ENCODE results near the gene STAM.

Gene STAM

DNA sequence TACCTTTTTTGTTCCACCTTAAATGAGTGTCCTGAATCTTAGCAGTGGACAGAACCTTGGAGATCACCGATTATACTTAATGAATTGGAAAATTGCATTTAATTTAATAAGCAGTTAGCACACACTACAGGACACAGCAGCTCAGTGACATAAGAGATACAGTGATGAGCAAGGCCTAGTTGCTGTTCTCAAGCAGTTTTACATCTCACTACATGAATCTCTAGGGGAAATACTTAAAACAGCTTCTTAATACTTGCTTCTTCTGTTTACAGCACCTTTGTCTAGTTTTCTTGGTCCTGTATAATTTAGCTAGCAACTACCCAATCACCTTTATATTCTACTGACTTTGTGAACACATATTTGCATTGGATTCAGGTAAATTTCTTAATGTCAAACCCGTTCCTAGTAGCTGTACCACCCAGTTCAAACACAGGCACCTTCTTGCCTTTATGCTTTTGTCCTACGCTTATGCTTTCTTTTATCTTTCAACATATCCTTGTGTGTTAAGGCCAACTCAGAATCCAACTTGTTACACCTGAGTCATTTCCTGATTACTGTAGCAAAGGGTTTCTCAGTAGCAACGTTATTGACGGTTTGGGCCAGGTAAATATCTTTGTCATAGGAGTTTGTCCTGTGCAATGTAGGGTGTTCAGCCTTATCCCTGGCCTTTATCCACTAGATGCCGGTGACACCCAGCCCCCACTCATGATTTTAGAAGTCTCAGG lies 1.8 kb downstream of the STAM start:
- Histone ChIP-seq H3K36me3 (replicated peaks; ENCODE audit: insufficient read depth, low read length) (no peaks in the 10 kb centered on the region), H2AFZ (ENCODE audit: low read length) (no peak overlapping the region), H3K9me2 (replicated peaks; ENCODE audit: insufficient read depth, low read length) (no peaks in the 10 kb centered on the region), H3K4me2 (ENCODE audit: low read depth, low read length) (peak overlapping the region; percentile 73), H3K27ac (ENCODE audit: low read length) (no peak overlapping the region), H3K79me2 (ENCODE audit: low read length) (peaks cover 81% of the 10 kb centered on the region), H4K20me1 (ENCODE audit: insufficient read depth, low read length) (no peaks in the 10 kb centered on the region), H3K9me3 (replicated peaks; ENCODE audit: insufficient read depth, low read length) (no peaks in the 10 kb centered on the region), H3K27me3 (replicated peaks; ENCODE audit: insufficient read depth, low read length) (no peaks in the 10 kb centered on the region), H3K9ac (ENCODE audit: low read length) (no peak overlapping the region), H3K4me3 (ENCODE audit: low read length) (peak overlapping the region; percentile 98), H3K4me1 (ENCODE audit: low read length) (peaks cover 13% of the 10 kb centered on the region), H3F3A (ENCODE audit: insufficient read depth, low read length) (peaks cover 4% of the 10 kb centered on the region; the same call in 1 of the 2 replicates)
- DNase-seq, result no peak
- TF ChIP-seq EZH2 (optimal IDR thresholded peaks at IDR 0.05; ENCODE audit: low read depth, low read length) (no peak), EZH2phosphoT487 (IDR thresholded peaks at IDR 0.05; ENCODE audit: low read length) (no peak)
- TF ChIP-seq, protein P1, sequence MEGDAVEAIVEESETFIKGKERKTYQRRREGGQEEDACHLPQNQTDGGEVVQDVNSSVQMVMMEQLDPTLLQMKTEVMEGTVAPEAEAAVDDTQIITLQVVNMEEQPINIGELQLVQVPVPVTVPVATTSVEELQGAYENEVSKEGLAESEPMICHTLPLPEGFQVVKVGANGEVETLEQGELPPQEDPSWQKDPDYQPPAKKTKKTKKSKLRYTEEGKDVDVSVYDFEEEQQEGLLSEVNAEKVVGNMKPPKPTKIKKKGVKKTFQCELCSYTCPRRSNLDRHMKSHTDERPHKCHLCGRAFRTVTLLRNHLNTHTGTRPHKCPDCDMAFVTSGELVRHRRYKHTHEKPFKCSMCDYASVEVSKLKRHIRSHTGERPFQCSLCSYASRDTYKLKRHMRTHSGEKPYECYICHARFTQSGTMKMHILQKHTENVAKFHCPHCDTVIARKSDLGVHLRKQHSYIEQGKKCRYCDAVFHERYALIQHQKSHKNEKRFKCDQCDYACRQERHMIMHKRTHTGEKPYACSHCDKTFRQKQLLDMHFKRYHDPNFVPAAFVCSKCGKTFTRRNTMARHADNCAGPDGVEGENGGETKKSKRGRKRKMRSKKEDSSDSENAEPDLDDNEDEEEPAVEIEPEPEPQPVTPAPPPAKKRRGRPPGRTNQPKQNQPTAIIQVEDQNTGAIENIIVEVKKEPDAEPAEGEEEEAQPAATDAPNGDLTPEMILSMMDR (IDR thresholded peaks at IDR 0.05; ENCODE audit: low read length), result no peak

DNA sequence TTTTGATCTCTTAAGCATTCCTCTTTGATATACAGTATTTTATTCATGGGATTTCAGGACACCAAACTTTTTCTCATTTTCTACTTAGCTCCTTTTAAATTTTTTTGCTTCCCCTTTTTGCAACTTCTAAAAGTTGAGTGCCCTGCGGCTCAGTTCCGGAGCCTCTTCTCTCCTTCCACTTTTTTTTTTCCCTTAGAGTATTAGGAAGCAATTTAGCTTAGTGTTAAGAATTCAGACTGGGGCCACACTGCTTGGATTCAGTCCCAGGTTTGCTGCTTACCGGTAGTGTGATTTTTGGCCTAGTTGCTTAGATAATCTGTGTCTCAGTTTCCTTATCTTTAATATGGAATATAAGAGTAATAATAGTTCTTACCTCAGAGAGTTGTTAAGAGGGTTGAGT lies 3.4 kb downstream of the STAM start:
- H3K79me2 ChIP-seq (ENCODE audit: low read length), result peaks cover 96% of the 10 kb centered on the region
- no peaks in the 10 kb centered on the region for H3K9me2 ChIP-seq (replicated peaks; ENCODE audit: insufficient read depth, low read length)
- H3F3A ChIP-seq (ENCODE audit: insufficient read depth, low read length), result peaks cover 4% of the 10 kb centered on the region; the same call in 1 of the 2 replicates
- H3K4me2 ChIP-seq (ENCODE audit: low read depth, low read length), result no peak overlapping the region
- no peak overlapping the region for H3K4me3 ChIP-seq (ENCODE audit: low read length)
- H3K36me3 ChIP-seq (replicated peaks; ENCODE audit: insufficient read depth, low read length), result no peaks in the 10 kb centered on the region
- H3K4me1 ChIP-seq (ENCODE audit: low read length), result peaks cover 13% of the 10 kb centered on the region
- H2AFZ ChIP-seq (ENCODE audit: low read length), result no peak overlapping the region
- H3K9ac ChIP-seq (ENCODE audit: low read length), result no peak overlapping the region
- H3K9me3 ChIP-seq (replicated peaks; ENCODE audit: insufficient read depth, low read length), result no peaks in the 10 kb centered on the region
- no peaks in the 10 kb centered on the region for H4K20me1 ChIP-seq (ENCODE audit: insufficient read depth, low read length)
- no peak overlapping the region for H3K27ac ChIP-seq (ENCODE audit: low read length)
- H3K27me3 ChIP-seq (replicated peaks; ENCODE audit: insufficient read depth, low read length), result no peaks in the 10 kb centered on the region
- TF ChIP-seq EZH2phosphoT487 (IDR thresholded peaks at IDR 0.05; ENCODE audit: low read length), result no peak
- no peak for TF ChIP-seq EZH2 (optimal IDR thresholded peaks at IDR 0.05; ENCODE audit: low read depth, low read length)
- no peak for DNase-seq

GRCh38 chr10:17648243-17649035 lies 4.5 kb downstream of the STAM start:
- Histone ChIP-seq H3K4me1 (ENCODE audit: low read length) (peaks cover 13% of the 10 kb centered on the region), H3F3A (ENCODE audit: insufficient read depth, low read length) (peaks cover 4% of the 10 kb centered on the region; the same call in 1 of the 2 replicates), H3K36me3 (replicated peaks; ENCODE audit: insufficient read depth, low read length) (peaks cover 4% of the 10 kb centered on the region; the same call in 1 of the 2 replicates), H3K9me2 (replicated peaks; ENCODE audit: insufficient read depth, low read length) (no peaks in the 10 kb centered on the region), H2AFZ (ENCODE audit: low read length) (no peak overlapping the region), H4K20me1 (ENCODE audit: insufficient read depth, low read length) (no peaks in the 10 kb centered on the region), H3K4me3 (ENCODE audit: low read length) (no peak overlapping the region), H3K4me2 (ENCODE audit: low read depth, low read length) (no peak overlapping the region), H3K79me2 (ENCODE audit: low read length) (peaks cover 96% of the 10 kb centered on the region), H3K9me3 (replicated peaks; ENCODE audit: insufficient read depth, low read length) (no peaks in the 10 kb centered on the region), H3K27me3 (replicated peaks; ENCODE audit: insufficient read depth, low read length) (no peaks in the 10 kb centered on the region), H3K27ac (ENCODE audit: low read length) (no peak overlapping the region), H3K9ac (ENCODE audit: low read length) (no peak overlapping the region)
- TF ChIP-seq, protein P1 (IDR thresholded peaks at IDR 0.05; ENCODE audit: low read length), result no peak
- TF ChIP-seq EZH2 (optimal IDR thresholded peaks at IDR 0.05; ENCODE audit: low read depth, low read length) (no peak), EZH2phosphoT487 (IDR thresholded peaks at IDR 0.05; ENCODE audit: low read length) (no peak)
- DNase-seq, result no peak

All from MM.1S (cell line).